ENCODE data around the gene N4BP3. TPM values are rescaled to one million over a fixed set of nuclear protein-coding genes. Genes with fewer than 3 reads are reported as not detected.

N4BP3 gene
- total RNA-seq (1 to 10 TPM in 3 of 4 donors, under 1 TPM in 1; 0.95 to 3.0 (median 1.6) TPM), polyA plus RNA-seq (1 to 10 TPM in 2 of 3 donors, under 1 TPM in 1; 0.69 to 2.3 (median 1.2) TPM)

GRCh38 chr5:178113141-178113787, at the start of gene N4BP3:
Gene N4BP3, plus strand, starts transcription at chr5:178113532. Its CDS starts 6,052 bp downstream, at chr5:178119584.
- peak within 1 kb of the TSS; percentile 2 to 41 (median 32) for H3K4me3 ChIP-seq
- DNase-seq, result no peak
- H3K4me1 ChIP-seq, result peaks cover 0 to 16% (median 14%) of the 10 kb centered on the region in 4 donors
- H3K9me3 ChIP-seq, result no peaks in the 10 kb centered on the region
- peak within 1 kb of the TSS in 1 of 4 donors; percentile 14 for H3K27ac ChIP-seq
- H3K27me3 ChIP-seq, result peaks cover 21 to 75% (median 45%) of the 10 kb centered on the region in 3 donors
- intact Hi-C loops (cut with DNase I), result no loop called here
- 1% methylated on average over 96 of the region's 96 CpGs for WGBS, 2 donors
- H3K36me3 ChIP-seq, result no peaks in the 10 kb centered on the region
- TF ChIP-seq POLR2A (IDR thresholded peaks at IDR 0.05) (no peak), EP300 (IDR thresholded peaks at IDR 0.05) (no peak), POLR2AphosphoS5 (IDR thresholded peaks at IDR 0.05) (no peak)

- TF ChIP-seq CTCF (IDR thresholded peaks at IDR 0.05) (no peak), EP300 (IDR thresholded peaks at IDR 0.05) (no peak), POLR2AphosphoS5 (IDR thresholded peaks at IDR 0.05) (no peak)
These were observed 45.6 kb upstream of the N4BP3 start for GRCh38 chr5:178067755-178068154.

GRCh38 chr5:178068293-178068692, 45.0 kb upstream of the N4BP3 start:
- intact Hi-C loops (cut with DNase I), result no loop called here
- Histone ChIP-seq H3K4me1 (no peaks in the 10 kb centered on the region), H3K4me3 (no peak overlapping the region), H3K27ac (no peak overlapping the region), H3K27me3 (no peaks in the 10 kb centered on the region), H3K36me3 (no peaks in the 10 kb centered on the region), H3K9me3 (no peaks in the 10 kb centered on the region)
- no peak for DNase-seq
- WGBS, 2 donors, result 39 to 62% methylated on average over 5 of the region's 5 CpGs
- TF ChIP-seq POLR2AphosphoS5 (IDR thresholded peaks at IDR 0.05) (no peak), CTCF (IDR thresholded peaks at IDR 0.05) (no peak), POLR2A (IDR thresholded peaks at IDR 0.05) (no peak), EP300 (IDR thresholded peaks at IDR 0.05) (no peak)

More at GRCh38 chr5:178067755-178068154, 45.6 kb upstream of the N4BP3 start:
- no peaks in the 10 kb centered on the region for H3K27me3 ChIP-seq
- no peaks in the 10 kb centered on the region for H3K9me3 ChIP-seq
- no peak overlapping the region for H3K27ac ChIP-seq
- DNase-seq, result no peak
- H3K4me1 ChIP-seq, result no peaks in the 10 kb centered on the region
- no peaks in the 10 kb centered on the region for H3K36me3 ChIP-seq
- intact Hi-C loops (cut with DNase I), result no loop called here
- no peak overlapping the region for H3K4me3 ChIP-seq
- 32 to 63% methylated on average over 6 of the region's 6 CpGs for WGBS, 2 donors

GRCh38 chr5:178069909-178070308, 43.4 kb upstream of the N4BP3 start:
- Histone ChIP-seq H3K4me3 (no peak overlapping the region), H3K9me3 (no peaks in the 10 kb centered on the region), H3K27ac (no peak overlapping the region), H3K4me1 (no peaks in the 10 kb centered on the region), H3K27me3 (peaks cover 0 to 9% (median 0%) of the 10 kb centered on the region in 3 donors), H3K36me3 (no peaks in the 10 kb centered on the region)
- DNase-seq, result no peak
- WGBS, 2 donors, result 40 to 52% methylated on average over 5 of the region's 5 CpGs
- no peak for TF ChIP-seq POLR2AphosphoS5 (IDR thresholded peaks at IDR 0.05)
- TF ChIP-seq CTCF (IDR thresholded peaks at IDR 0.05), result no peak
- TF ChIP-seq EP300 (IDR thresholded peaks at IDR 0.05), result no peak
- no peak for TF ChIP-seq POLR2A (IDR thresholded peaks at IDR 0.05)
- intact Hi-C loops (cut with DNase I), result no loop called here

- 73 to 77% methylated on average over 4 of the region's 4 CpGs for WGBS, 2 donors
These were observed 42.2 kb upstream of the N4BP3 start for GRCh38 chr5:178071108-178071507.

More at GRCh38 chr5:178071108-178071507, 42.2 kb upstream of the N4BP3 start:
- peaks cover 0 to 20% (median 6%) of the 10 kb centered on the region in 3 donors for H3K27me3 ChIP-seq
- H3K4me3 ChIP-seq, result no peak overlapping the region
- no peaks in the 10 kb centered on the region for H3K36me3 ChIP-seq
- TF ChIP-seq POLR2AphosphoS5 (IDR thresholded peaks at IDR 0.05) (no peak), POLR2A (IDR thresholded peaks at IDR 0.05) (no peak), CTCF (IDR thresholded peaks at IDR 0.05) (no peak), EP300 (IDR thresholded peaks at IDR 0.05) (no peak)
- no peak overlapping the region for H3K27ac ChIP-seq
- no peaks in the 10 kb centered on the region for H3K9me3 ChIP-seq
- DNase-seq, result no peak
- intact Hi-C loops (cut with DNase I), result no loop called here
- H3K4me1 ChIP-seq, result no peaks in the 10 kb centered on the region
